SH-SY5Y (cell line): ENCODE data around the gene ZNF831.

ENCODE experiments used
- GATA2 ChIP-seq: IDR thresholded peaks from 2 replicates; pipeline ENCODE4 v1.6.1; 2011; ENCODE audit warnings: mild to moderate bottlenecking, low read depth, low read length
- GATA3 ChIP-seq: IDR thresholded peaks from 2 replicates; pipeline ENCODE4 v1.6.1; 2011; ENCODE audit warnings: low read depth, mild to moderate bottlenecking, low read length, moderate library complexity

- TF ChIP-seq GATA2 (no peak), GATA3 (no peak)
These were observed 143.6 kb downstream of the ZNF831 start for GRCh38 chr20:59307270-59307669.
